Body of pancreas (tissue), 4 donors: ENCODE data around the gene FOXD4L6.
"Not testable (repeated sequence)": the region's sequence is repeated elsewhere in the genome, so short reads cannot be mapped to it uniquely, and the experiment has no call there.

Source experiments
- CTCF ChIP-seq, 7 experiments: fragments of 450-650 bp in 4 of 7; fragments of 200-600 bp in 3 of 7; sonication (generic) in 3 of 7; IDR thresholded peaks; one replicate each; pipeline ENCODE4 v1.5.1; 2016 to 2019; ENCODE audit warnings: antibody characterized with exemption in 7 of 7
- POLR2A ChIP-seq, 3 donors: fragments of 450-650 bp; IDR thresholded peaks; one replicate each; pipeline ENCODE4 v1.6.1; 2016; ENCODE audit warnings: antibody characterized with exemption in 3 of 3, mild to moderate bottlenecking in 2 of 3

- not testable (repeated sequence) for TF ChIP-seq POLR2A, CTCF (IDR thresholded peaks at IDR 0.05)
These were observed 49.0 kb downstream of the FOXD4L6 start for GRCh38 chr9:41079464-41079863.
